PC-9 (cell line): Measurements from ENCODE around the gene CCNH.

Source experiments
- EZH2 ChIP-seq: fragments of 200-600 bp; sonication (generic); IDR thresholded peaks from 2 replicates; pipeline ENCODE4 v1.8.0; 2017; ENCODE audit warnings: antibody characterized with exemption, low read depth
- TF ChIP-seq, protein P1 (sequence below): fragments of 200-600 bp; sonication (generic); conservative IDR thresholded peaks from 2 replicates; pipeline ENCODE4 v1.6.1; 2017; ENCODE audit warnings: mixed run types, antibody characterized with exemption, mild to moderate bottlenecking, moderate library complexity

DNA sequence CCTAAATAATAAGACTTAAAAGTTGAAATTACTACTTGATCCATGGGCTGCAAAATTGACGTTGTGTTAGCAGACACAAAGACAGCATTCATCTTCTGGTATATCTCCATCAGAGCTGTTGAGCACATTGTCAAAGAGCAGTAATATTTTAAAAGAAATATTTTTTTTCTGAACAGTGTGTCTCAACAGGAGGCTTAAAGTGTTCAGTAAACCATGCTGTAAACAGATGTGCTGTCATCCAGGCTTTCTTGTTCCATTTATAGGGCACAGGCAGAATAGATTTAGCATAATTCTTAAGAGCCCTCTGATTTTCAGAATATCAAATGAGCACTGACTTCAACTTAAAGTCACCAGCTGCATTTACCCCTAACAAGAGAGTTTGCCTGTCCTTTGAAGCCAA, 29.7 kb upstream of the CCNH start:
- TF ChIP-seq, protein P1, sequence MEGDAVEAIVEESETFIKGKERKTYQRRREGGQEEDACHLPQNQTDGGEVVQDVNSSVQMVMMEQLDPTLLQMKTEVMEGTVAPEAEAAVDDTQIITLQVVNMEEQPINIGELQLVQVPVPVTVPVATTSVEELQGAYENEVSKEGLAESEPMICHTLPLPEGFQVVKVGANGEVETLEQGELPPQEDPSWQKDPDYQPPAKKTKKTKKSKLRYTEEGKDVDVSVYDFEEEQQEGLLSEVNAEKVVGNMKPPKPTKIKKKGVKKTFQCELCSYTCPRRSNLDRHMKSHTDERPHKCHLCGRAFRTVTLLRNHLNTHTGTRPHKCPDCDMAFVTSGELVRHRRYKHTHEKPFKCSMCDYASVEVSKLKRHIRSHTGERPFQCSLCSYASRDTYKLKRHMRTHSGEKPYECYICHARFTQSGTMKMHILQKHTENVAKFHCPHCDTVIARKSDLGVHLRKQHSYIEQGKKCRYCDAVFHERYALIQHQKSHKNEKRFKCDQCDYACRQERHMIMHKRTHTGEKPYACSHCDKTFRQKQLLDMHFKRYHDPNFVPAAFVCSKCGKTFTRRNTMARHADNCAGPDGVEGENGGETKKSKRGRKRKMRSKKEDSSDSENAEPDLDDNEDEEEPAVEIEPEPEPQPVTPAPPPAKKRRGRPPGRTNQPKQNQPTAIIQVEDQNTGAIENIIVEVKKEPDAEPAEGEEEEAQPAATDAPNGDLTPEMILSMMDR: no peak
- TF ChIP-seq EZH2: no peak
